ENCODE data around the gene NRSN1.
"Not testable (repeated sequence)": the region's sequence is repeated elsewhere in the genome, so short reads cannot be mapped to it uniquely, and the experiment has no call there.

NRSN1 gene

DNA sequence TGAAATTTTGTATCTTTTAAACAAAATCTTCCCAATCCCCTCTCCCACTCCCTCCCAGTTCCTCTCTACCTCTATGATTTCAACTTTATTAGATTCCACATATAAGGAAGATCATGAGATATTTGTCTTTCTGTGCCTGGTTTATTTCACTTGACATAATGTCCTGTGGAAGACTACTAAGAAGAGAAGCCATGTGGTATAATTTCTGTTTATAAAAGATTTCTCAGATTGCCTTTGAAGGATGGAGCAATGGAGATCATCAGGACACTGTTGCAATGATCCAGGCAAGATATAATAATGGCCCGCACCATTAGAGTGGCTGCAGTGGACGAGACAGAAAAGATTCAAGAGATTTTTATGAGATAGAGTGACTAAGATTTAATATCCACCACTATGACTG, 13.1 kb downstream of the NRSN1 start:
- TF ChIP-seq, protein P1, sequence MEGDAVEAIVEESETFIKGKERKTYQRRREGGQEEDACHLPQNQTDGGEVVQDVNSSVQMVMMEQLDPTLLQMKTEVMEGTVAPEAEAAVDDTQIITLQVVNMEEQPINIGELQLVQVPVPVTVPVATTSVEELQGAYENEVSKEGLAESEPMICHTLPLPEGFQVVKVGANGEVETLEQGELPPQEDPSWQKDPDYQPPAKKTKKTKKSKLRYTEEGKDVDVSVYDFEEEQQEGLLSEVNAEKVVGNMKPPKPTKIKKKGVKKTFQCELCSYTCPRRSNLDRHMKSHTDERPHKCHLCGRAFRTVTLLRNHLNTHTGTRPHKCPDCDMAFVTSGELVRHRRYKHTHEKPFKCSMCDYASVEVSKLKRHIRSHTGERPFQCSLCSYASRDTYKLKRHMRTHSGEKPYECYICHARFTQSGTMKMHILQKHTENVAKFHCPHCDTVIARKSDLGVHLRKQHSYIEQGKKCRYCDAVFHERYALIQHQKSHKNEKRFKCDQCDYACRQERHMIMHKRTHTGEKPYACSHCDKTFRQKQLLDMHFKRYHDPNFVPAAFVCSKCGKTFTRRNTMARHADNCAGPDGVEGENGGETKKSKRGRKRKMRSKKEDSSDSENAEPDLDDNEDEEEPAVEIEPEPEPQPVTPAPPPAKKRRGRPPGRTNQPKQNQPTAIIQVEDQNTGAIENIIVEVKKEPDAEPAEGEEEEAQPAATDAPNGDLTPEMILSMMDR (IDR thresholded peaks at IDR 0.05; ENCODE audit: insufficient read depth, low read depth, low read length, missing control alignments): no peak

DNA sequence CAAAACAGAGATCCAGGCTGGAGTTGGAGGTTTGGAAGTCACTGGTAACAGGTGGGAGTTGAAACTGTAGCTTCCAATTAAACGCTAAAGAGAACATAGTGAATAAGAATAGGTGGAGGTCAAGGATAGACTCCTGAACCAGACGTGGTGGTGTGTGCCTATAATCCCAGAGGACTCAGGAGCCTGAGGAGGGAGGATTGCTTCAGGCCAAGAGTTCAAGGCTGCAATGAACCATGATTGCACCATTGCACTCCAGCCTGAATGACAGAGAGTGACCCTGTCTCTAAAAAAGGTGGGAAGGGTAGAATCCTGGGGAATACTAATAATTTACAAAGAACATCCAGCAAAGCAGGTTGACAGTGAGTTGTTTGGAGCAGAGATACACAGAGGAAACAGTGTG, 13.6 kb downstream of the NRSN1 start:
- DNase-seq (ENCODE audit: low read depth): no peak
- H3K4me3 ChIP-seq (ENCODE audit: low read depth, low read length): no peak overlapping the region
- TF ChIP-seq, protein P1 (IDR thresholded peaks at IDR 0.05; ENCODE audit: insufficient read depth, low read depth, low read length, missing control alignments): no peak

More for the DNA sequence above, 13.1 kb downstream of the NRSN1 start:
- H3K4me3 ChIP-seq (ENCODE audit: low read depth, low read length): no peak overlapping the region
- no peak for DNase-seq (ENCODE audit: low read depth)

DNA sequence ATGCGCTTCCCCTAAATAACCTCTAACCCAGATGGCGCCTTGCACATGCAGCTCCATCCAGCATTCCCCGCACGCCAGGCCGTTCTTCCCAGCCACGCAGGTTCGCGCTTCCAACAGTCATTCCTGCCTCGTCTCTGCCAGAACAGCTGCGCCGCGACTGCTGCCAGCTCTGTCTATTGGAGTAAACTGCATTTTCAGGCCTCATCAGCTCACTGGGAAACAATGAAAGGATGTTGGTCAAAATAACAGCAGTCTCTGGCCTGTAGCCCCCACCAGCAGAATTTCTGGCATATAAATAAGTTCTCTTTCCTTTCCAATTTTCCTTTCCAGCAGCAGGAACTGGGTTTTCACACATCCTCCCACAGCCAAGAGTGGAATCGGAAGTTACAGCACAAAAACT, 14.6 kb downstream of the NRSN1 start:
- no peak overlapping the region for H3K4me3 ChIP-seq (ENCODE audit: low read depth, low read length)
- TF ChIP-seq, protein P1 (IDR thresholded peaks at IDR 0.05; ENCODE audit: insufficient read depth, low read depth, low read length, missing control alignments): no peak
- no peak for DNase-seq (ENCODE audit: low read depth)

DNA sequence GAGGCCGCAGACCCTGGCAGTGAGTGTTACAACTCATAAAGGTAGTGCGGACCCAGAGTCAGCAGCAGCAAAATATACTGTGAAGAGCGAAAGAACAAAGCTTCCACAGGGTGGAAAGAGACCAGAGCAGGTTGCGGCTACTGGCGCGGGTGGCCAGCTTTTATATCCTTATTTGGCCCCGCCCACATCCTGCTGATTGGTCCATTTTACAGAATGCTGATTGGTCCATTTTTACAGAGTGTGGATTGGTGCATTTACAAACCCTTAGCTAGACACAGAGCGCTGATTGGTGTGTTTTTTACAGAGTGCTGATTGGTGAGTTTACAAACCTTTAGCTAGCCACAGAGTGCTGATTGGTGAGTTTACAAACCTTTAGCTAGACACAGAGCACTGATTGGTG, 16.7 kb downstream of the NRSN1 start:
- not testable (repeated sequence) for H3K4me3 ChIP-seq (ENCODE audit: low read depth, low read length); DNase-seq (ENCODE audit: low read depth)

GRCh38 chr6:24145690-24146131, 19.7 kb downstream of the NRSN1 start:
- DNase-seq (ENCODE audit: low read depth): no peak
- H3K4me3 ChIP-seq (ENCODE audit: low read depth, low read length): no peak overlapping the region
- TF ChIP-seq, protein P1 (IDR thresholded peaks at IDR 0.05; ENCODE audit: insufficient read depth, low read depth, low read length, missing control alignments): no peak

- DNase-seq (ENCODE audit: low read depth): no peak
- TF ChIP-seq, protein P1 (IDR thresholded peaks at IDR 0.05; ENCODE audit: insufficient read depth, low read depth, low read length, missing control alignments): no peak
- H3K4me3 ChIP-seq (ENCODE audit: low read depth, low read length): no peak overlapping the region
Measured at GRCh38 chr6:24146871-24147270, 20.9 kb downstream of the NRSN1 start.

DNA sequence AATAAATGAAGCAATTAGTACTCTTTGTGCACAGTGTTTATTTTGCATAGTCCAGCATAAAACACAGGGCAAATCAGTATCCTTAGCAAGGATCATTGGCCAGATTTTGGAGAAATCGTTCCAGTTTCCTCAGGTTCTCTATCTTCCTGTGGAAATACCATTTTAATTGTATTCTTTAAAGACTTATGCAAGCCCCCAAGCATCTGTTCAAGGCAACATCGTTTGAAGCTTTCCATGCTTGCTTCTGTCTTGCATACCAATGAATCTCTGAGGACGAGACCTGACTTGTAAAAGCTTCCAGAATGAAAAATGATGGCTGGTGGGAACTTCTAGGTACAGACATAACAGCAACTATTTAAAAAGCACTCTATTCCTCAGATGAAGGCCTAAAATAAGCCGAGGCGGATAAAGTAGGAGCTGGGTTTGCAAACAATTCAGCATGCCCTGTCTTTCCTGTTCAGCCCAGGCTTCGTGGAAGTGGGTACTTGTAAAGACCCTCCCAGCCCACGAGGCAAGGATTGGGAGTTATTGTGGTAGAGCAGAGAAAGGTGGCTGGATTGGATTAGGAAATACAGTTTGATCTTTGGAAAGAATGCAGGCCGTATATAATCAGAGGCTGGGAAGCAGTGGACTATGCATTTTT, 21.6 kb downstream of the NRSN1 start:
- TF ChIP-seq, protein P1 (IDR thresholded peaks at IDR 0.05; ENCODE audit: insufficient read depth, low read depth, low read length, missing control alignments): no peak
- H3K4me3 ChIP-seq (ENCODE audit: low read depth, low read length): no peak overlapping the region
- DNase-seq (ENCODE audit: low read depth): no peak
